K562 (cell line): ENCODE data around the gene PLD3. TPM values are rescaled to one million over a fixed set of nuclear protein-coding genes. Genes with fewer than 3 reads are reported as not detected.

ENCODE experiments used
- ARHGAP35 ChIP-seq: fragments of 450-650 bp; IDR thresholded peaks from 2 replicates; pipeline ENCODE4 v1.6.1; 2018; ENCODE audit not compliant: partially characterized antibody
- CSDE1 ChIP-seq, 2 experiments: fragments of 450-650 bp; IDR thresholded peaks; 2 replicates each; pipeline ENCODE4 v1.6.1; 2016; ENCODE audit warnings: mild to moderate bottlenecking in 1 of 2
- EWSR1 ChIP-seq: fragments of 450-650 bp; IDR thresholded peaks from 2 replicates; pipeline ENCODE4 v1.6.1; 2018; ENCODE audit warnings: borderline replicate concordance, mild to moderate bottlenecking, low read depth, moderate library complexity; ENCODE audit not compliant: partially characterized antibody
- HEY1 ChIP-seq: fragments of 250-450 bp; sonication (Bioruptor Pico); IDR thresholded peaks from 2 replicates; pipeline ENCODE4 v1.5.0; 2020; ENCODE audit warnings: mild to moderate bottlenecking, moderate library complexity, borderline replicate concordance
- HNRNPUL1 ChIP-seq: fragments of 200-400 bp; formaldehyde crosslinking; IDR thresholded peaks from 2 replicates; pipeline ENCODE4 v1.6.1; 2017; ENCODE audit warnings: low read length
- JUNB ChIP-seq: fragments of 450-650 bp; formaldehyde crosslinking; conservative IDR thresholded peaks from 2 replicates; pipeline ENCODE4 v1.4.0; 2020; ENCODE audit warnings: mild to moderate bottlenecking
- NCOA2 ChIP-seq, 2 experiments: fragments of 450-650 bp; IDR thresholded peaks; 2 replicates each; pipeline ENCODE4 v1.6.1; 2018; ENCODE audit warnings: mild to moderate bottlenecking in 2 of 2, moderate library complexity in 1 of 2; ENCODE audit not compliant: partially characterized antibody in 2 of 2
- SMAD4 ChIP-seq: fragments of 250-450 bp; sonication (Bioruptor Pico); conservative IDR thresholded peaks from 2 replicates; pipeline ENCODE4 v1.8.0; 2021; ENCODE audit warnings: inconsistent platforms, mild to moderate bottlenecking, moderate library complexity
- SREBF2 ChIP-seq: sonication (generic); formaldehyde crosslinking; IDR thresholded peaks from 2 replicates; pipeline ENCODE4 v1.4.0; 2020; ENCODE audit warnings: mild to moderate bottlenecking, missing genetic modification reagents
- STAG1 ChIP-seq: sonication (generic); formaldehyde crosslinking; IDR thresholded peaks from 2 replicates; pipeline ENCODE4 v1.5.0; 2020; ENCODE audit warnings: missing genetic modification reagents, borderline replicate concordance
- ZNF224 ChIP-seq: sonication (generic); formaldehyde crosslinking; IDR thresholded peaks from 2 replicates; pipeline ENCODE4 v1.8.0; 2022; ENCODE audit warnings: mild to moderate bottlenecking, missing genetic modification reagents
- ZNF77 ChIP-seq: fragments of 250-450 bp; sonication (Bioruptor Pico); IDR thresholded peaks from 2 replicates; pipeline ENCODE4 v1.5.0; 2020
- polyA plus RNA-seq, 8 experiments: library from polyadenylated mRNA; depleted of rRNA in 4 of 8; stranded (reverse) in 5 of 8; unstranded in 3 of 8; fragments of >200 nt; fragmentation: Nextera tagmentation in 2 of 8; fragmentation: Illumina TruSeq in 1 of 8; extraction: Ambion mirVana in 2 of 8; extraction: Trizol in 1 of 8; gene quantifications; 2 replicates each; pipeline versions ENCODE4 v1.2.1 to v1.2.3, GENCODE V29; 2011 to 2014; ENCODE audit warnings: inconsistent platforms in 1 of 8, missing spikeins in 1 of 8
- total RNA-seq, 7 experiments: library from RNA; depleted of rRNA in 6 of 7; stranded (reverse); fragments of >200 nt in 6 of 7; fragmentation: Illumina TruSeq in 2 of 7; extraction: Trizol in 2 of 7; gene quantifications; 2 replicates each; pipeline versions ENCODE4 v1.2.1 to v1.2.3, GENCODE V29; 2011 to 2021; ENCODE audit warnings: low replicate concordance in 1 of 7
- TF ChIP-seq, protein P1 (sequence below): fragments of 450-650 bp; IDR thresholded peaks from 2 replicates; pipeline ENCODE4 v1.6.1; 2016; ENCODE audit warnings: borderline replicate concordance
- TF ChIP-seq, protein P2 (sequence below): fragments of 250-450 bp; sonication (Bioruptor Pico); IDR thresholded peaks from 2 replicates; pipeline ENCODE4 v1.8.0; 2022; ENCODE audit warnings: moderate library complexity, mild to moderate bottlenecking, inconsistent platforms
- TF ChIP-seq, protein P3 (sequence below), 2 experiments: fragments of 450-650 bp in 1 of 2; sonication (generic) in 1 of 2; formaldehyde crosslinking in 1 of 2; IDR thresholded peaks; 2 replicates each; pipeline versions ENCODE4 v1.7.1 to v1.9.0; 2016 to 2022; ENCODE audit warnings: inconsistent platforms in 1 of 2, mild to moderate bottlenecking in 1 of 2, missing genetic modification reagents in 1 of 2

PLD3 gene
- total and polyA plus RNA-seq, 9 of the 15 experiments (the other 6 are each of a cell fraction or from before 2014, with no cell fraction given): 2.3 to 128 (median 72.7) TPM

DNA sequence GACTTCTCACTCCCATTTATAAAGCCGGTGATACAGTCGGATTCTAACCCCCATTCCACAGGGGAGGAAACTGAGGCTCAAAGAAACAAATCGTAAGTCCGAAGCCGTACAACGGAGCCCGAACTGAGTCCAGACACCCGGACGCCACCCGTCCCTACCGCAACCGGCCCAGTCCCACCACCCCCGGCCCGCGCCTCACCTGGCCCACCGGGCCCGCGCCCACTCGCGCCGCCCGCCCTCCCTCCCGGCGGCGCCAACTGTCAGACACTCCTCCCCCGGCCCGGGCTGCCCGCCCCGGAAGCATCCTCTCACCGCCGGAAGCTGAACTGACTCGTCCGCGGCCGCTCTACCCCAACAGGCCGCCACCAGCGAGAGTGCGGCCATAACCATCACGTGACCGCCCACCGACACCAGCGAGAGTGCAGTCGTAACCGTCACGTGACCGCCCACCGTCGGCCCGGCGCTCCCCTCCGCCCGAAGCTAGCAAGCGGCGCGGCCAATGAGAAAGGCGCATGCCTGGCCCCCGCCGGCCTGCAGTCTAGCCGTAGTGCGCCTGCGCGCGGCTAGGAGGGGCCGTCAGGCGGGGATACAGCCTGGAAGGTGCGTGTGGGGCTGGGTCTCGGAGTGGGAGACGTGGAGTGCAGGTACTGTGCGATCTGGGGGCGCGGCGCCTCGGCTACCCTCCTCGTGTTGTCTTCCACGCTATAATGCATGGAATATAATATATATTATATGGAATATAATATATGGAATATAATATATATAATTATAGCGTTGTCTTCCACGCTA, at the start of gene PLD3, which contains the start of gene C19orf47 (continued):
- TF ChIP-seq, protein P1, sequence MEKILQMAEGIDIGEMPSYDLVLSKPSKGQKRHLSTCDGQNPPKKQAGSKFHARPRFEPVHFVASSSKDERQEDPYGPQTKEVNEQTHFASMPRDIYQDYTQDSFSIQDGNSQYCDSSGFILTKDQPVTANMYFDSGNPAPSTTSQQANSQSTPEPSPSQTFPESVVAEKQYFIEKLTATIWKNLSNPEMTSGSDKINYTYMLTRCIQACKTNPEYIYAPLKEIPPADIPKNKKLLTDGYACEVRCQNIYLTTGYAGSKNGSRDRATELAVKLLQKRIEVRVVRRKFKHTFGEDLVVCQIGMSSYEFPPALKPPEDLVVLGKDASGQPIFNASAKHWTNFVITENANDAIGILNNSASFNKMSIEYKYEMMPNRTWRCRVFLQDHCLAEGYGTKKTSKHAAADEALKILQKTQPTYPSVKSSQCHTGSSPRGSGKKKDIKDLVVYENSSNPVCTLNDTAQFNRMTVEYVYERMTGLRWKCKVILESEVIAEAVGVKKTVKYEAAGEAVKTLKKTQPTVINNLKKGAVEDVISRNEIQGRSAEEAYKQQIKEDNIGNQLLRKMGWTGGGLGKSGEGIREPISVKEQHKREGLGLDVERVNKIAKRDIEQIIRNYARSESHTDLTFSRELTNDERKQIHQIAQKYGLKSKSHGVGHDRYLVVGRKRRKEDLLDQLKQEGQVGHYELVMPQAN: no peak; the same call in 1 of the 2 replicates
- TF ChIP-seq NCOA2 (IDR thresholded peaks at IDR 0.05; ENCODE audit: partially characterized antibody in 2 of 2): no peak
- no peak for TF ChIP-seq STAG1
- TF ChIP-seq, protein P2, sequence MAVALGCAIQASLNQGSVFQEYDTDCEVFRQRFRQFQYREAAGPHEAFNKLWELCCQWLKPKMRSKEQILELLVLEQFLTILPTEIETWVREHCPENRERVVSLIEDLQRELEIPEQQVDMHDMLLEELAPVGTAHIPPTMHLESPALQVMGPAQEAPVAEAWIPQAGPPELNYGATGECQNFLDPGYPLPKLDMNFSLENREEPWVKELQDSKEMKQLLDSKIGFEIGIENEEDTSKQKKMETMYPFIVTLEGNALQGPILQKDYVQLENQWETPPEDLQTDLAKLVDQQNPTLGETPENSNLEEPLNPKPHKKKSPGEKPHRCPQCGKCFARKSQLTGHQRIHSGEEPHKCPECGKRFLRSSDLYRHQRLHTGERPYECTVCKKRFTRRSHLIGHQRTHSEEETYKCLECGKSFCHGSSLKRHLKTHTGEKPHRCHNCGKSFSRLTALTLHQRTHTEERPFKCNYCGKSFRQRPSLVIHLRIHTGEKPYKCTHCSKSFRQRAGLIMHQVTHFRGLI (CRISPR knock-in tag): no peak
- no peak for TF ChIP-seq EWSR1
- TF ChIP-seq ZNF77 (CRISPR knock-in tag): no peak
- no peak for TF ChIP-seq SREBF2 (CRISPR knock-in tag)
- no peak for TF ChIP-seq HEY1 (CRISPR knock-in tag)
- no peak for TF ChIP-seq ARHGAP35
- TF ChIP-seq ZNF224 (CRISPR knock-in tag): no peak
- peak; percentile 89 for TF ChIP-seq SMAD4 (CRISPR knock-in tag)
- no peak for TF ChIP-seq JUNB (CRISPR knock-in tag)
- TF ChIP-seq, protein P3, sequence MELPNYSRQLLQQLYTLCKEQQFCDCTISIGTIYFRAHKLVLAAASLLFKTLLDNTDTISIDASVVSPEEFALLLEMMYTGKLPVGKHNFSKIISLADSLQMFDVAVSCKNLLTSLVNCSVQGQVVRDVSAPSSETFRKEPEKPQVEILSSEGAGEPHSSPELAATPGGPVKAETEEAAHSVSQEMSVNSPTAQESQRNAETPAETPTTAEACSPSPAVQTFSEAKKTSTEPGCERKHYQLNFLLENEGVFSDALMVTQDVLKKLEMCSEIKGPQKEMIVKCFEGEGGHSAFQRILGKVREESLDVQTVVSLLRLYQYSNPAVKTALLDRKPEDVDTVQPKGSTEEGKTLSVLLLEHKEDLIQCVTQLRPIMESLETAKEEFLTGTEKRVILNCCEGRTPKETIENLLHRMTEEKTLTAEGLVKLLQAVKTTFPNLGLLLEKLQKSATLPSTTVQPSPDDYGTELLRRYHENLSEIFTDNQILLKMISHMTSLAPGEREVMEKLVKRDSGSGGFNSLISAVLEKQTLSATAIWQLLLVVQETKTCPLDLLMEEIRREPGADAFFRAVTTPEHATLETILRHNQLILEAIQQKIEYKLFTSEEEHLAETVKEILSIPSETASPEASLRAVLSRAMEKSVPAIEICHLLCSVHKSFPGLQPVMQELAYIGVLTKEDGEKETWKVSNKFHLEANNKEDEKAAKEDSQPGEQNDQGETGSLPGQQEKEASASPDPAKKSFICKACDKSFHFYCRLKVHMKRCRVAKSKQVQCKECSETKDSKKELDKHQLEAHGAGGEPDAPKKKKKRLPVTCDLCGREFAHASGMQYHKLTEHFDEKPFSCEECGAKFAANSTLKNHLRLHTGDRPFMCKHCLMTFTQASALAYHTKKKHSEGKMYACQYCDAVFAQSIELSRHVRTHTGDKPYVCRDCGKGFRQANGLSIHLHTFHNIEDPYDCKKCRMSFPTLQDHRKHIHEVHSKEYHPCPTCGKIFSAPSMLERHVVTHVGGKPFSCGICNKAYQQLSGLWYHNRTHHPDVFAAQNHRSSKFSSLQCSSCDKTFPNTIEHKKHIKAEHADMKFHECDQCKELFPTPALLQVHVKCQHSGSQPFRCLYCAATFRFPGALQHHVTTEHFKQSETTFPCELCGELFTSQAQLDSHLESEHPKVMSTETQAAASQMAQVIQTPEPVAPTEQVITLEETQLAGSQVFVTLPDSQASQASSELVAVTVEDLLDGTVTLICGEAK (IDR thresholded peaks at IDR 0.05): peak; percentile 97
- TF ChIP-seq, protein P3 (CRISPR knock-in tag; IDR thresholded peaks at IDR 0.05): no peak
- TF ChIP-seq CSDE1 (IDR thresholded peaks at IDR 0.05): no peak
- no peak for TF ChIP-seq HNRNPUL1
